Right ventricle myocardium inferior (tissue), 1 donor: ENCODE results near the gene ERCC2. TPM values are rescaled to one million over a fixed set of nuclear protein-coding genes. Genes with fewer than 3 reads are reported as not detected.
A peak's percentile ranks its signal among the peaks of the same experiment; 100 is the strongest.
"Not testable (repeated sequence)": the region's sequence is repeated elsewhere in the genome, so short reads cannot be mapped to it uniquely, and the experiment has no call there.

ENCODE experiments used
- ATAC-seq: fragments of 200-7000 bp; cut with Tn5 transposase; one replicate; pipeline ENCODE4 v1.9.1; 2020; ENCODE audit warnings: mild to moderate bottlenecking, moderate library complexity
- DNase-seq: peaks from one replicate; pipeline ENCODE4 v3.0.0; 2021; ENCODE audit errors: missing footprints
- intact Hi-C: fragments of 100-400 bp; cut with DNase I; formaldehyde crosslinking; loops from one replicate; pipeline ENCODE4 v1.11.0; 2022
- long read RNA-seq: library from polyadenylated mRNA; unstranded; transcript quantifications from one replicate; pipeline ENCODE4 v2.0.0, GENCODE V29; 2021
- total RNA-seq: library from RNA; stranded (reverse); fragmentation: NEBNext Ultra II Directional; extraction: Animal tissue kit (Norgen Biotek cat#: 25700); gene quantifications from one replicate; pipeline ENCODE4 v1.2.1, GENCODE V29; 2021
- donor health status: DM: no; HTN: yes; CAD: no; lungs with severe emphysema.

Gene ERCC2
- 12.7 TPM for total RNA-seq
- long read RNA-seq, full-length matches to known transcripts, result 3 of 8 reads
- long read RNA-seq, partial matches to known transcripts, result 3 of 8 reads
- long read RNA-seq, other reads (novel, unspliced or antisense), result 2 of 8 reads

GRCh38 chr19:45370410-45371204, at the start of gene ERCC2:
ERCC2 (minus strand) TSS chr19:45370573; CDS start chr19:45370540, 33 bp downstream.
- ATAC-seq (peak; percentile 99), DNase-seq (peak; percentile 99)
- intact Hi-C loops, result no loop called here

- no peak for DNase-seq
- intact Hi-C loops, result loop anchor here (10.0 kb wide), 1 partner anchor 225 kb away; no protein-coding TSS in a partner anchor
- no peak for ATAC-seq
Measured at GRCh38 chr19:45419895-45420294, 49.5 kb upstream of the ERCC2 start.

- DNase-seq (no peak), ATAC-seq (no peak)
- intact Hi-C loops, result no loop called here
Measured at GRCh38 chr19:45419396-45419795, 49.0 kb upstream of the ERCC2 start.

- intact Hi-C loops, result no loop called here
- no peak for DNase-seq
- ATAC-seq, result no peak
Measured at GRCh38 chr19:45418802-45419201, 48.4 kb upstream of the ERCC2 start.

GRCh38 chr19:45417151-45417550, 46.8 kb upstream of the ERCC2 start:
- intact Hi-C loops, result no loop called here
- DNase-seq (no peak), ATAC-seq (no peak)

GRCh38 chr19:45414468-45414867, 44.1 kb upstream of the ERCC2 start:
- DNase-seq, result no peak
- no peak for ATAC-seq
- intact Hi-C loops, result no loop called here

- ATAC-seq, result no peak
- intact Hi-C loops, result no loop called here
- DNase-seq, result no peak
Measured at GRCh38 chr19:45413497-45413896, 43.1 kb upstream of the ERCC2 start.

GRCh38 chr19:45410330-45410729, 40.0 kb upstream of the ERCC2 start:
- intact Hi-C loops, ATAC-seq: not testable (repeated sequence)

GRCh38 chr19:45409557-45409920, 39.2 kb upstream of the ERCC2 start:
- no peak for DNase-seq
- ATAC-seq, result no peak
- intact Hi-C loops, result no loop called here

More at GRCh38 chr19:45410330-45410729, 40.0 kb upstream of the ERCC2 start:
- DNase-seq, result not testable (repeated sequence)

GRCh38 chr19:45408830-45409556, 38.6 kb upstream of the ERCC2 start:
- intact Hi-C loops, result no loop called here
- ATAC-seq (no peak), DNase-seq (no peak)

GRCh38 chr19:45408121-45408520, 37.7 kb upstream of the ERCC2 start:
- intact Hi-C loops, result no loop called here
- no peak for ATAC-seq

GRCh38 chr19:45407585-45407984, 37.2 kb upstream of the ERCC2 start:
- intact Hi-C loops, result loop anchor here (2.0 kb wide), 1 partner anchor 15 kb away; the partner anchor contains the start of gene ERCC1

More at GRCh38 chr19:45408121-45408520, 37.7 kb upstream of the ERCC2 start:
- DNase-seq, result no peak

GRCh38 chr19:45407091-45407375, 36.7 kb upstream of the ERCC2 start:
- no peak for ATAC-seq
- DNase-seq, result no peak
- intact Hi-C loops, result loop anchor here (2.0 kb wide), 1 partner anchor 16 kb away; the partner anchor contains the start of gene ERCC1

More at GRCh38 chr19:45407585-45407984, 37.2 kb upstream of the ERCC2 start:
- not testable (repeated sequence) for ATAC-seq, DNase-seq

GRCh38 chr19:45406226-45407090, 36.1 kb upstream of the ERCC2 start, which contains the start of gene POLR1G:
POLR1G (plus strand) TSS chr19:45406644; CDS start chr19:45406697, 53 bp downstream.
- ATAC-seq, result peak; percentile 65
- intact Hi-C loops, result loop anchor here (2.0 kb wide), 1 partner anchor 16 kb away; the partner anchor contains the start of gene ERCC1
- DNase-seq, result peak; percentile 86

- intact Hi-C loops, result loop anchor here (2.0 kb wide), 1 partner anchor 17 kb away; the partner anchor contains the start of gene ERCC1
- ATAC-seq (peak; percentile 60), DNase-seq (peak; percentile 93)
Measured at GRCh38 chr19:45405435-45406225, 35.3 kb upstream of the ERCC2 start.

GRCh38 chr19:45404557-45405434, 34.4 kb upstream of the ERCC2 start, which contains the start of gene PPP1R13L:
PPP1R13L (minus strand) TSS chr19:45405069; CDS start chr19:45398318, 6,751 bp downstream.
- ATAC-seq, result peak; percentile 66
- intact Hi-C loops, result no loop called here

More at GRCh38 chr19:45404557-45405434, 34.4 kb upstream of the ERCC2 start, which contains the start of gene PPP1R13L:
- peak; percentile 88 for DNase-seq
